NCI-H82 treated with DMSO at 0.1 percent for 48 hours (cell line): ENCODE measurements around the gene BCHE.

ENCODE experiments used
- DNase-seq: peaks from one replicate; lab custom pipeline; 2025; ENCODE audit not compliant: unreplicated experiment; lab: John Stamatoyannopoulos, UW

Gene BCHE

DNA sequence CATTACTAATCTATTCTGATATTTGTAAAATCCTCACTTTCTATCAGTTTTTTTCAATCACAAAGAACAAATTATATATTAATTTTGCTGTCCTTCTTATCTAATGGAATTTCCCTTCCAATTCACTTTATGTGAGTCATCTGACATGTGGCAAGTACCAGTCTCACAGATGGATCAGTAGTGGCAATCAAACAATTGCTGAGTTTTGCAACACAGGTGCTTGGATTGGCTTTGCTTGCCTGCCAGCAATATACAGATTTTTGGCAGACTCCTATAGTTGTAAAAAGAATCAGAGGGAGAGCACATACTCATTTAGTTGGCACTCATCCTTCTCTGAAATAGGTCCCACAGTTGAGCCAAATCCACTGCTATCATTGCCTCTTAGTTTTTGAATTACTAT lies 83.7 kb downstream of the BCHE start:
- DNase-seq = no peak

GRCh38 chr3:165751637-165752036 lies 85.6 kb downstream of the BCHE start:
- no peak for DNase-seq

- no peak for DNase-seq
Observed at GRCh38 chr3:165749821-165750220, 87.4 kb downstream of the BCHE start.

- DNase-seq = no peak
Observed at GRCh38 chr3:165749241-165749640, 88.0 kb downstream of the BCHE start.

GRCh38 chr3:165748094-165748493 lies 89.1 kb downstream of the BCHE start:
- DNase-seq = no peak

- no peak for DNase-seq
Observed at GRCh38 chr3:165746874-165747273, 90.3 kb downstream of the BCHE start.

DNA sequence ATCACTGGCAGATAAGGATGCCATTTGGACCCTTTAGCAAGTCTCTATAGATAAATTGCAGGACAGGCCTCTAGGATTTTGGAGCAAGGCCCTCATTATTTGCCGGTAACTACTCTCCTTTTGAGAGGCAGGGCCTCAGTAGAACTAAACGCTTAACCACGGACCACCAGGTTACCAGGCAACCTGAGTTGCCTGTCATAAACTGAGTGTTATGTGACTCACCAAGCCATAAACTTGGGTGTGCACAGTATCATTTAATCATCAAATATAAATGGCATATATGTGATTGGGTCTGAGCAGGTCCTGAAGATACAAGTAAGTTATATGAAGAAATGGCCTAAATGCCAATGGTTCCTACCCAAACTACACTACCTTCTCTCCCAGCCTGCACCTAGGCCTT lies 93.2 kb downstream of the BCHE start:
- DNase-seq = no peak

GRCh38 chr3:165742351-165742750 lies 94.9 kb downstream of the BCHE start:
- DNase-seq = no peak

- DNase-seq = no peak
Observed at GRCh38 chr3:165729756-165730155, 107.5 kb downstream of the BCHE start.

DNA sequence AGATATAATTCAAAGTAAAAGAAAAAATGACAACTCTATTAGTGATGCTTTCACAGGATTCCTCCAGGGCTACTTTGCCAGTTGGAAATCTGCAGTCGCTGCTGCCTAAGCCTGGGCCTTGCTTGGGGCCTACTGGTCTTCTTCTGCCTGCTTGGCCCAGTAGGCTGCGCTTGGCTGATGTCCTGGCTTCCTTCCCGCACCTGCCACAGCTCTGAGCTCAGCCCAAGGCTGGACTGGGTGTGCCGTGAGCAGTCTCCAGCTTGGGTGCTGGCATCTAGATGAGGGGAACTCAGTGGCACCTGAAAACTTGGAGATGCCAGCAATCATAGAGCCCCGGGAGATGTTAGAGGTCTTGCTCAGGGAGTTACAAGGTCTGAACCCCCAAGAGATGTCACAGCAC lies 108.3 kb downstream of the BCHE start:
- DNase-seq = no peak

DNA sequence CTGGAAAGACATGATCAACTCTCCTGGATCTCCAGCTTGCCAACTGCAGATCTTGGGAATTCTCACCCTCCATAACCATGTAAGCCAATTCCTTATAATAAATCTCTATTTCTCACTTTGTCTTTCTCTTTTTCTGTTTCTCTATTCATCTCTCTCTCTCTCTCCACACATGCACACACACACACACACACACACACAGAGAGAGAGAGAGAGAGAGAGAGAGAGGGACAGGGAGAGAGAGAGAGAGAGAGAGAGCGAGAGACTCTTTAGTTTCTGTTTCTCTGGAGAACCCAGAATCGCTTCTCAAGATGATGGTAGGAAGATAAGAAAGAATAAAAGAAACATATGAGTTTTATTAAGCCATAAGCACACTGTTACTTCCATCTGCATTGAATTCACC lies 111.9 kb downstream of the BCHE start:
- no peak for DNase-seq
